GM18909 (cell line): ENCODE data around the gene NEURL2.

Experiments used
- ATAC-seq: cut with Tn5 transposase; IDR thresholded peaks from one replicate; pipeline ENCODE4 v1.9.1; 2021; ENCODE audit warnings: mild to moderate bottlenecking; ENCODE audit not compliant: unreplicated experiment, poor library complexity

NEURL2 gene

GRCh38 chr20:45850238-45850637 is 40.8 kb downstream of the NEURL2 start:
- no peak for ATAC-seq

GRCh38 chr20:45848969-45849582 is 41.9 kb downstream of the NEURL2 start:
- ATAC-seq: no peak

DNA sequence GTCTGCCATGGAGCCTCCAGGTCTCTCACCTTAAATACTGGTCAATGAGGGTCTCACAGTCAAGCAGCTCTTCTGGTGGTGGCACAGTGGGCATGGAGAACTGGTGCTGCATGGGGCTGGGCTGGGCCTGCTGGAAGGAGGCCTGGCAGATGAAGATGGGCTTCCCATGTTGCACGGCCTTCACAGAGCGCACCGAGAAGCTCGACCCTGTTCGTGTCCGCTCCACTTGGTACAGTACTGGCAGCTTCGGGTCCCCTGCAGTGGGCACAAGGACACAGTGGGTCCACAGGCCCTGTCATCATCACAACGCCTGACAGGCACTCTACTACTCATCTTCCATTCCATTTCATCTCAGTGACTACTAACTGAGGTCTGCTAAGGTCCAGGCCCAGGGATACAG is 42.6 kb downstream of the NEURL2 start:
- ATAC-seq: no peak

- no peak for ATAC-seq
These were observed 45.6 kb downstream of the NEURL2 start for GRCh38 chr20:45845452-45845851.

DNA sequence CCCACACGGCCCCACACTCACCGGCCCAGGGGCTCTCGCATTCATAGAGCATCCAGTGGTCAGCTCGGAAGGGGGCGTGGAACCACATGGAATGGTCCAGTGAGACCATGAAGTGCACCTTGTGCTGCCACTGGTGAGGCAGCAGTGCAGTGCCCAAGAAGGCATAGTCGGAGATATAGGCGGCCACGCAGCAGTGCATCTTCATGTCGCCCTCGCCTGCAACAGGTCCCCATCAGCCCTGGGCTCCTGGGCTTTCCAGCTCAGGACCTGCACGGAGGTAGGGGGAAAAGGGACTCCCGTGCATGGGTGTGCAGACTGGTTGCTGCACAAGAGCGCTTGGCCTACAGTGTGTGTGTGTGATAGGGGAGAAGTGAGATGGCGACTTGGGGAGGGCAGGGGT is 47.5 kb downstream of the NEURL2 start:
- no peak for ATAC-seq

DNA sequence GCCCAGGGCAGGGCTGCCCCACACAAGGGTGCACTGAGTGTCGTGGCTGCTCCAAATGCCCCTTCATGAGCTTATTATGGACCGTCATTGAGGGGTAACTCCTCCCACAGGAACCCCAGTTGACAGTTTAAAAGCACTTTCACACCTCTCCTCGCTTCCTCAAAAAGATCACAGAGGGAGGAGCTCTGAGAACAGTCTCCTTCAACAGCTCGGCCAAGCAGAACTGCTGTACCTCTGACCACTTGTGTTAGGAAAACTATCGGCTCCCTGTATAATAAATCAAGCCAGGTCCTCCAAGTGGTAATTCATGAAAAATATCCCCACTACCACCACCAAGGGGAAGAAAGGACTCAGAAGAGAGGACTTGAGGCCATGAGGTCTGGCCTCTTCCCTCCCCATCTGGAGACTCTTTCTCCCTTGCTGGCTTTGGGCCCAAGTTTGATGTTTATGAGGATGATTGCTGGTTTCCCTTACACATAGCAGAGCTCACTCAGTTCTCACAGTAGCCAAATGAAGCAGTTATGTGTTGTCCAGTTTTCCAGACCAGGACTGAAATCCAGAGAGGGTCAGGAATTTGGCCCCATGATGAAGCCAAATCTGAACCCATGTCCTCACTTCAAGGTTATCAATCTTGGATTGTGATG is 48.7 kb downstream of the NEURL2 start:
- no peak for ATAC-seq

DNA sequence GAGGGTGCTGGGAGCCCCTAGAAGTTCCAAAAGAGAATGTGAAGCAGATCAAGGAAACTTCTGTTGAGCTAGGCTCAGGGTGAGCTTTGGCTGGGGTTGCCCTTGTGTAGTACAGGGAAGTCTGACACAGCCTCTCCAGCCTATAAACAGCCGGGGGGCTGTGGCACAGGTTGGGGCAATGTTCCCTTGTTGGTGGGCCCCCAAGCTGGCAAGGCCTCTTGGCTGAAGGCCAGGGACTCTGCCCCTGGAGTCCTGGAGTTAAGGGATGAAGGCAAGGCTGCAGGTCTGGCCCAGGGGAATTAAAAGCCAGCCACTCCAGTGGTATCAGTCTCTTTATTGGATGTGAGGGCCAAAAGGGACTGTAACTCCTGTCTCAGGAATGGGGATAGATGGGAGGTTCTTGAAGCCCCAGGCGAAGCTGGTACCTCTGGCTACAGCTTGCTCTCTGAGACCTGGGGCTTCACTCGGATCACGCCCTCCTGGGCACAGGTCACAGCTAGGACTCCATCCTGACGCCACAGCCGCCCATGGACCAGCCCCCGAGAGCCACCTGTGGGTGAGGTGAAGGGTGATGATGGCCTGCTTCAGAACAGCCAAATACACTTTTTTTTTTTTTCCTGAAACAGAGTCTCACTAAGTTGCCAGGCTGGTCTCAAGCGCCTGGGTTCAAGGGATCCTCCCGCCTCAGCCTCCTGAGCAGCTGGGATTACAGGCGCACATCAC is 49.4 kb downstream of the NEURL2 start:
- ATAC-seq: no peak

- no peak for ATAC-seq
These were observed 50.3 kb downstream of the NEURL2 start for GRCh38 chr20:45840700-45841198.
